Stimulated activated CD4-positive, alpha-beta T cell treated with anti-CD3 and anti-CD28 coated beads, Interleukin-4, amount 100 ng/mL, for 1 hour (primary cell): Measurements from ENCODE around the gene LASP1.
A peak's percentile ranks its signal among the peaks of the same experiment; 100 is the strongest.

Experiments
- DNase-seq: peaks from one replicate; pipeline ENCODE4 v3.0.0-alpha.2; 2020

Gene LASP1

DNA sequence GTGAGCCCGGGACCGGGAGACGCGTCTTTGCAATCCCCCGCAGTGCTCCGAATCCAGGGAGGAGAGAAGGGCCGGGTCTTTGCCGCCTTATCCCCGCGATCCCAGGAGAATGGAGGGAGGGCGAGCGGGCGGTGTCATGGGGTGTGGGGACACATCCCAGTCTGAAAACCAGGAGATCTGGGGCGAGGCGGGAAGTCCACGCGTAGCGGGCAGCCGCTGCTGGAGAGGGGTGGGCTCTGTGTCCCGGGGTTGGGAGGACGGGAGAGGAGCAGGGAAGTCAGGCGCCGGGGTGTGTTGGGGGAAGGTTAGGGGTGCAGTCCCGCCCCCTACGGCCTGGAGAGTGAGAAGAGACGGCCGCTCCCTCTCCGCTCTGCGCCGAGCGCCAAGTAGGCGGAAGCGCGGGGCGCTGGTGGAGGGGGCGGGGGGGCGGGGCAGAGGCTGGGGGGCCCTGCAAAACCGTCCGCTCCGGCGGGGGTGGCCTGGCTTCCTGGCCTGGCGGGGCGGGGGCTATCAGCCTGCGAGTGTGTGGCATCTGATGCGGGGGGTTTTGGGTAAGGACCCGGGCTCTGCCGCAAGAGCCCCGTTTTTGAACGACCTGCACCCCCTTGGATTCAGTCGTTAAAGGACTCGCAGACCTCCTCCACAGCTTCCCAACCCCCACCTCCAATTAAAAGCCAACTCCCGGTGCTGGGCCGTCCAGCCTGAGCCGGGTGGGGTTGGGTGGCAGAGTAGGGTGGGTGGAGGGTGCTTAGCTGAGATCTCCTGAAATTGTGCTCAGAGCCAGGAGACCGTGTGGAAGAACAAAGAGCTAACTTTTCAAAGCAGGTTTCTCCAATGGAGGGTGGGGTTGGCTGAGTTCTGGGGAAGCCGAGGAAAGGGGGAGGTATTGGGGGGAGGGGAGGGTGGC lies 654 bp downstream of the LASP1 start:
- DNase-seq, result peak; percentile 71

DNA sequence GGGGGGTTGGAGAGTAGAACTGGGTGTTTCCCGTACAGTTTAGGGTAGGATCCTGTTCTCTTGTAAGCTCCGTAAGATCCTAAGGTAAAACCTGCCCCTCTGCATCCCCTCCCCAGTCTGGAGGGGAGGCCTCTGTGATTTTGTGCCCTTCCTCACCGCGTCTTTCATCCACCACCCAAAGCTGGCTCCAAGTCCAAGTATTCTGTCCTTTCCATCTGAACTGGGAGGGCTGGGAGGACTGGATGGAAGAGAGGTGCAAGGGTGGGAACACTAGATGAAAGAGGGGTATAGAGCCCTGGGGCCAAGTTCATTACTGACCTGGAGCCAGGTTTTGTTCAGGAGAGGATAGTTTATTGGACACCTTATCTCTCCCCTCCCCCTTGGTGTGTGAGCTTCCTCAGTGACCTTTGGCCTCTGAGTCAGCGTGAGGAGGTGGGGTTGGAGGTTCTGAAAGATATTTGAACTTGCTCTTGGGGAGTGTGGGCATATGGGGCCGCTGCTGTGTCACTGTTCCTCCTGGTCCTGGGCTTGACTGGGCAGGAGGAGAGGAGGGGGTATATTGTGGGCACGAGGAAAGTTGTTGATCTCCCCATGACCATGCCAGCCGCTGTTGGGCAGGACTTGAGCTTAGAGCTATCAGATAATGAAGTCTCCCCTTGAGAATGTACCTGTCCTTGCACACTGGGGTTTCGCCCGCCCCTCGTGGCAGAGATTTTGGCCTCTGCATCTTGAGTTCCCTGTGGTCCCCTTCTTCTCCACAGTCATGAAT lies 1.6 kb downstream of the LASP1 start:
- DNase-seq, result peak; percentile 79

DNA sequence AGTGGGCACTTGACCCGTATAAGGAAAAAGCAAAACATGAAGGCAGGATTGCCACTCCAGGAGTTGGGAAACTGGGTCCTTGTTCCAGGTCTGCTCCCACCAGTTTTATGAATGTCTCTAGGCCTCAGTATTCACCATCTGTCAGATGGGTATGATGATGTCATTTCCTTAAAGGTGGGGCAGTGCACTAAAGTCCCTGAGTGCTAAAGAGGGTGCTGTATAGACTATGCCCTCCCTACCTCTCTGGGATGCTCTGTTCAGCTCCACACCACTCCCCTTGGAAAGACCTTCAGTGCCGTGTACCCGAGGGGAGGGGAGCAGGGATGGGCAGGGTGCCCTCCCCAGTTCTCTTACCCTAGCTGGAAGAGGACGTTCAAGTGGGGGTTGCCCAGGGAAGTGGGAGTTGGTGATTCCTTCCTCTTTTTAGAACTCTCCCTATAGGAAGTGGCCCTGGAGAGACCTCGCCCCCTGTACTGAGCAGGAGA lies 2.2 kb downstream of the LASP1 start:
- no peak for DNase-seq

DNA sequence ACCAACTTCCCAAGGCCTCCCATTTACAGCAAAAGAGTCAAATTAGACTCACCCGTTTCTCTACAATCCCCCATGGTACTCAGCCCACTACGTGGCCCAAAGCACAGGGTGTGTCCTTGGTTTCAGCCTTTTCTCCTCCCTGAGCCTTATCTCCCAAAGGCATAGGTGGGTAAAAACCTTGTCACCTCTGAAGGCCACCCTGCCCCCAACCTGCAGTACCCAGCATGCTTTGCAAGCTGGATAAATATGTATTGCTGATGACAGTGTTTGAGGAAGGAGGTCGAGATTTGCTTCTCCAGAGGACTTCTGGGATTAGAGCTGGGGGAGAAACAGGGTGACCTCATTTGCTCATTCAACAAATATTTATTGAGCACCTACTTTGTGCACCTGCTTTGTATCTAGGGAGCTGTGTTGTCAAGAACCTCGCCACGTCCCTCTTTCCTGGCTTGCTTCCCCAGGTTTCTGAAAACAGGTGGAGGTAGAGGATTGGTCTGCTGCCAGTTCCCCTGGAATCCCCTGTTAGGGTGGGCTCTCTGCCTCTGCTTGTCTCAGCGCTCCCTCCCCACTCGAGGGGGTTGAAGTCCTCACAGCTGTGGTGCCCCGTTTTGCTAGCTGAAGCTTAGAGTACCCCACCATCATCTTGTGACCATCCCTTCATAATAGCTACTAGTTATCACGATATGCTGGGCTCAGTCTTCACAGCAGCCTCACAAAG lies 3.0 kb downstream of the LASP1 start:
- no peak for DNase-seq

DNA sequence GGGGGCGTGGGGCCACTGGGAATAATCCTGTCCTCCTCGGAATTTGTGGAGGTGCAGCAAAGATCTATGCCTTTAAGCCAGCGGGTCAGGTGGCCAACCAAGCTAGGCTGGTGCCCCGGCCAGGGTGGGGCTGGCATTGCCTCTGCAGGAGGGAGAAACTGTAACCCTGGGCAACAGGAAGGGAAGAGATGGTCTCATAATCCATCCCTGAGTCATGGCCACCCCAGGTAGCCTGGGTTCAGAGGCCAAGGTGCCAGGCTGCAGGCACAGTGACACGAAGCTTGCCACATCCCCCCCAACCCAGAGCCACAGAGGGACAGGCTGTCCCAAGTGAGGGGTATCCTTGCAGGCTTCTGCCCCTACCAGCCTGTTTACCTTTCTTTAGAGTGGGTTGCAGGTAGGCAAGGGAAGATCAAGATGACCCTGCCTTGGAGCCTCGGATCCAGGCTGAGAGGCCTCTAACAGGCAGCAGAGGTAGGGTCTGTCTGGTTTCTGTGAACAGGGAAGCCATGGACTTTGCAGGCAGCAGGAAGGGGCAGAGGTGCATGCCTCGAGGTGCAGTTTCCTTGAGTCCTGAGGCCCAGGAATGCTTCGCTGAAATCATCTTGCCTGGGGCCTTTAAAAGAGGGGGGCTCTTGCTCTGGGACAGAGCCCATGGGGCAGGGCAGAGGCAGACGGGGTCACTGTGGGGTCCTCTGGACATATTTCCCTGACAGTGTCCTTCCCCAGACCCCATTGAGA lies 4.0 kb downstream of the LASP1 start:
- no peak for DNase-seq

DNA sequence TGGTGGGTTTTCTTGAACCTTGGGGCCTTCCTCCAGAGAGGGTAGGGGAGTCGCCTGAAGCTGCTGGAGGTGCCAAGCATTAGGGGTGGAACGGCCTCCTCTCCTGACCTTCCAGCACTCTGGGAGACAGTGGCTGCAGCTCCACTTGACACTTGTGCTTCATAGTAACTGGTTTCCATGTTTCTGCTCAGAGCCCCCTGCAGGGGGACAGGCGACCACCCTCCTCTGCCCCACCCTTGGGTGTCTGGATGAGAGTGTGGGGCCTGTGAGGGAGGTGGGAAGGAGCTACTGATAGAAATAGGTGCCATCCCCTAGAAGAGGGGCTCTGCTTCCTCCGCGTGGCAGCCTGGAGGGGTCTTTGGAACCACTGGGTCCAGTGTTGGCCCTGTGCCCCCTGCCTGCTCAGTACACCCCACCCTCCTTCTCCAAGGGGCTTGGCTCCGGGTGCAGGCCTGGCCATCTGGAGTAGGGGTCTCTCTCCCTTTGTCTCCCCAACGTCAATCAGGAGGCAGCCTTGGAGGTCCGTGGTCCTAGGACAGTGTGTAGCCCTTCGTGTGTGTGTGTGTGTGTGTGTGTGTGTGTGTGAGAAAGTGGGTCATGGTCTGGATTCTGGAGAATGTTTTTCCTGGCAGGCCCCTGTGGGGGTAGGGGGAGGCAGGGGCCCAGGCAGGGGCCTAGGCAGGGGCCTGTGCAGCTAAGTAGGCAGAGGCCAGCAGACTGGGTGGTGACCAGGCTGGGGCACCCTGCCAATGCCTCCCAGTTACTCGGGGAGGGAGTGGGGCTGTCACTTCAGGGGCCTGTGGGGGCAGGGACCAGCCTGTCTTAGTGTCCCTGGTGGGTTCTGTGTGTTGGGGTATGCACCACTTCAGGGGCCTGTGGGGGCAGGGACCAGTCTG lies 4.9 kb downstream of the LASP1 start:
- DNase-seq, result no peak

DNA sequence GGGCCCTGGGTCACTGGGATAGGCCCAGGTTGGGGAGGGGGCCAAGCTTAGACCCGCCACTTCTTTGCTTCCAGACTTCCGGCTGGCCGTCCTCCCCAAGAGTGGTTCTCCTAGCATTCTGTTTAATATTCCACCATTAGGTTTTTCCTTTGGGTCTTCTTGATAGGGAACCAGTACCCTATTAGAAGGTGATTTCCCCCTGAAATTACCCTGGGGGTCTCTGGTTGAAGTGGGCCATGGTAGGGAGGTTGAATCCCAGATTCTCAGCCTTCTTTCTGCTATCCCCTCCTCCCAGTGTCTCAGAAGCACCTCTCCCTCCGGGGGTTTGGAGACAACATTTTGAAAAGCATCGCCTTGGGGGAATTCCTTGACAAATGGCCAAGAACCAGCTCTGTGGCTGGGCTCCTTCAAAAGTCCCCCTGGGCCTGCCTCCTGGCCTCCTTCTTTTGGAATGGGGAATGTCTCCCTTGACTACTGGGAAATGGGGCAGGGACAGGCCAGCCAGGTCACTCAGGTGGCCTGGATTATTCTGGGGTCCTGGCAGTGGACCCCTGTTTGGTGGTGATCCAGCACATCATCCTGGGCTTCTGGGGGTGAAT lies 5.7 kb downstream of the LASP1 start:
- DNase-seq, result no peak

DNA sequence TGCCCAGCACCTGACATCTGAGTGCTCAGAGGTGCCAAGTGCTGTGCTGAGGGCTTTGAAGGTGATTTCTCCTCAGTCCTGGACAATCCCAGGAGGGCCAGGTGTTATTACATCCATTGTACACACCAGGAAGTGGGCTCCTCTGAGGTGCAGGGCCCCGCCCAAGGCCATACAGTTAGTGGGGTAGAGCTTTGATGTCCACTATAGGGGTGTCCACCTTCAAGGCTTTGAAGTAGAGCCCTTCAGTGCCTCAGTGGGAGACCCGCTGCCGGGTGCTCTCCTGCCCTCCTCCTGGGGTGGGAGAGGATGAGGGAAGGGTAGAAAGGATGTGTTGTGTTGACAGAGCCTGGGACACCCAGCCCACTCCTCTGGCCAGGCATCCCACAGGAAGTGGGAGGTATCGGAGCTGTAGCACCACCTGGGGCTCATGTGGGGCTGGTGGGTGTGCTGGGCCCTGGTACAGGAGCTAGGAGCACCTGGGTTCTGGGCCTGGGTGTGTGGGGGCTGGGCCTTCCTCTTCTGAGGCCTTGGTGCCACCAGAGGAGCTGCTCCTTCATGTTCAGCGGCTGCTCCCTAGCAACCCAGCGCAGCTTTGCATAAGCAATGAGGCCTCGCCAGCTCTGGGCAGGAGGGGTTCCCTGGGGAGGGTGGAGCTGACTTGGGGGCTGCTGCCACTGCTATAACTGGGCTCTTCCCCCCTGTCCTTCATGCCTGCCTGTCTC lies 7.4 kb downstream of the LASP1 start:
- DNase-seq, result peak; percentile 43

DNA sequence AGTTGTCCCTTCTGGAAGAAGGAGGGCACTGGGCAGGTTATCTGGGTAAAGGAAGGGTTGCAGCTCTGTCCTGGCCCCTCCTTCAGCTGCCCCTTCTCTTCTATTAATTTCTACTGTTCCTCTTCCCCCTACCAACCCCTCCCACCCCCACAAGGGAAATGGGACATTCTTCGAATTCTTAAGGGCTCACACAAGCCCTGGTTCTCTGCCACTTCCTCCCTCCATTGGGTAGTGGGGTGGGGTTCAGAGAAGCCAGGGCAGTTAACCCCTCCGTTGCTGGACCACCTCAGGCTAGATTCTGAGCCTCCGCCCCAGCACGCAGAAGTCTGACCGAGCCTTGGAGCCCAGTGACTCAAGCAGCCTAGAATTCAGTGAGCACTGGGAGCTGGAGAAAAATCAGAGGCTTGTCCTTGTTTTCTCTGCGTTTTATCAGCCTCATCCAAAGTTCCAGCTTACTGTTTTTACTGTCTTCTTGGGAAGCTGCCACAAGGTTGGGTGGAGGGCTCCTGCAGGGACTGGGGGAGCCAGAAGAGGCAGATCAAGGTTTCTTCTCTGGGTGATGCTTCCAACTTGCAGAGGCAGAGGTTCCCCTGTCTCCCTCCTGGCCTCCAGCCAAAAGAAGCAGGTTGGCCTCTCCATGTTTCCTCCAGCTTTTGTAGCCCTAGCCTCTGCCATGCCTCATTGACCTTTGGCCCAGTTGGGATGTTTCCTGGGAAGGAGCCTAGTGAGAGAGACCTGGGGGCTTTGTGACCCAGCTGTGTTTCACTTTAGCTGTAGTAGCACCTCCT lies 10.2 kb downstream of the LASP1 start:
- no peak for DNase-seq

DNA sequence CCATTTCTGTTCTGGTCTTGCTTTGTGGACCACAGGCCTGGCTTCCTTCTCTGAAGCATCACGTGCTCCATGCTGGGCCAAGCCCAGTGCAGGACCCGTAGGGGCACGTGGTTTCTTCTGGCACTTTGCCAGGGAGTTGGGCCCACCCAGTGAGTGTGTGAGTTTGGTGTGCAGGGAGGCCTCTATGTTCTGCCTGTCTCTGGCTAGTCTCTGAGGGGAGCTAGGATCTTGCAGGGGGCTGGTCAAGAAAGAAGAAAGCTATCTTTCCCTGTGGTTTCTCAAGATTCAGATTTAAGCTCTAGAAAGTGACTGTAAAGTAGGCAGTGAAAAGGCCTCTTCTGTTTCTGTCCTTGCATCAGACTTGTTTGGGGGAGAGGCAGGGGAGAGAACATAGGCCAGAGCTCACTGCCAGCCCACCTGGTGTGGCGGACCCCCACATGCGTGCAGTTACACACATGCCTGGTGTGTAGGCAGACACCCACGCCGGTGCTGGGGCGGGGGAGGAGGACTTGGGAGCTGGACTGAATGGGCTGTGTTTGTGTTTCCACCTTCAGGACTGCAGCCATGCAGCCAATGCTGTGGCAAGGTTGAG lies 11.8 kb downstream of the LASP1 start:
- DNase-seq, result peak; percentile 49

DNA sequence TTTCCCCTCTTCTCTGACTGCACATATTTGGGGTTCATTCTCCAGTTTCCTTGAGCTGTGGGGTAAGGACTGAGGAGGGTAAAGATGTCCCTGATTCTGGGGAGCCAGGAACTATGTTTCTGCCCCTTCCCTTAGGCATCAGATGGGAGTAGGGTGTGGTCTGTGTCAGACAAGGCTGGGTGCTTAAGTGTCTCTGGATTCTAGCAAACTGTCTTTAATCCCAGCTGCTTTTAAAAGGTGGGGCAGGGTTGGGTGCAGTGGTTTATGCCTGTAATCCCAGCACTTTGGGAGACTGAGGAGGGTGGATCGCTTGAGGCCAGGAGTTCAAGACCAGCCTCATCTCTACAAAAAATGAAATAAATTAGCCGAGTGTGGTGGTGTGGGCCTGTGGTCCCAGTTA lies 13.0 kb downstream of the LASP1 start:
- no peak for DNase-seq

DNA sequence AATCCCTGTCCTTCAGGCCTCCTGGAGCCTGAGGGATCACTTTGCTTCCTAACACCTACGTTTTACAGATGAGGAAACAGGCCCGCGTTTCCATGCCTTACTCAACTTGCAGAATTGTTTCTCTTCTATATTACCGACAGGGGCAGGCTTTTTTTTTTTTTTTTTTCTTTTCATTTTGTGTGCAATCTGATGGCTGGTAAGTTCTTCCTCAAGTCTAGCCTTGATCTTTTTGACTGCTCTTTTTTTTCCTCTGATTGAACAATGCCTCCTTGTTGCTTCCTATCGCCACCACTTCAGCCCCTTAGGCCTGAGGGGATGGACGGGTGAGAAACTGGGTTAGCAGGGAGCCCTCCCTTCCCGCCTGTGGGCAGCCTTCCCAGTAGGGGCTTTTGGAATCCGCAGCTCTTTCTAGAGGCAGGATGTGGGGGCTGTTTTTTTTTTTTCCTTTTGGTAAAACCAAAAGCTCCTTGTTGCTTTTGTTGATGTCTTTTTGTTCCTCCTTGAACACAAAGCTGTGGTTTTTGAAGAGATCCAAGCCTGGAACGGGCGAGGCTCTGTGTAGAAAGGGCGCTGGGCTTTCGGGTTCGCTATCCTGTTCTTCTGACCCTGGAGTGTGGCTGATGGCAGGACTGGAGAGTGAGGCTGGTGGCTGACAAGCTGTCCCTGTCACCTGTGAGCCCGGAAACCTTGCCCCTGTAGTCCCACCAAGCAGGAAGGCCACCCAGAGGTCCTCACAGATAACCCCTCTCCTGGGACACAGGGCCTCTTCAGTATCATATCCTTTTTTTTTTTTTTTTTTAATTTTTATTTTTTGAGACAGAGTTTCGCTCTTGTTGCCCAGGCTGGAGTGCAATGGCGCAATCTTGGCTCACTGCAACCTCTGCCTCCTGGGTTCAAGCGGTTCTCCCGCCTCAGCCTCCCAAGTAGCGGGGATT lies 14.0 kb downstream of the LASP1 start:
- no peak for DNase-seq

DNA sequence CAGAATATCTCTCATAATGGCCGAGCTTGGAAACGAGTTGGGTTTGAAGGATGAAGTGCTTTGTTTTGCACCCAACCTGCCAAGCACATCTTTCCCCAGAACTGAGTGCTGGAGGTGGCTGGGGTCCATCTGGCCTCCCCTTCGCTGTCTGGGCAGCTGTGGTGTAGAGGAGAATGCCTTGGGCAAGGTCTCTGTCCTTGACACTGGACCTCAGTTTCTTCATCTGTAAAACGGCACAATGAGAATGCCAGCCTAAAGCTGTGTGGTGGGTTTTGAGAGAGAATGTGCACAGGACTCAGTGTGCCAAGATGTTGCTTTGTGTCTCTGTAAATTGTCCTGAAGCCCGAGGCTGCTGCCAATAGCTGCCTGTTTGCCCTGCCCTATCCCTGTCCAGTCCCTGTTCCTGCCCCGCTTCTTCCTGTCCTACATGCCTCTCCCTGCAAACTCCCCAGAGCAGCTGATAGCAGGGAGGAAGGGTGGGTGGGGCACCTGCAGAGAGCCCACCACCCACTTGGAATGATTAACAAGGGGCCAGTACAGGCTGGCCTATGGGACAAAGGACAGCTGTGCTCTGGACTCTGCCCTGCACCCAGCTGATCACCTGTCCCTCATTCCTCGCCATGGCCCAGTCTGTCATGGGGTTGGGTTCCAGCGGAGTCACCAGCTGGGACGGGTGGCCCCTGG lies 15.3 kb downstream of the LASP1 start:
- no peak for DNase-seq

DNA sequence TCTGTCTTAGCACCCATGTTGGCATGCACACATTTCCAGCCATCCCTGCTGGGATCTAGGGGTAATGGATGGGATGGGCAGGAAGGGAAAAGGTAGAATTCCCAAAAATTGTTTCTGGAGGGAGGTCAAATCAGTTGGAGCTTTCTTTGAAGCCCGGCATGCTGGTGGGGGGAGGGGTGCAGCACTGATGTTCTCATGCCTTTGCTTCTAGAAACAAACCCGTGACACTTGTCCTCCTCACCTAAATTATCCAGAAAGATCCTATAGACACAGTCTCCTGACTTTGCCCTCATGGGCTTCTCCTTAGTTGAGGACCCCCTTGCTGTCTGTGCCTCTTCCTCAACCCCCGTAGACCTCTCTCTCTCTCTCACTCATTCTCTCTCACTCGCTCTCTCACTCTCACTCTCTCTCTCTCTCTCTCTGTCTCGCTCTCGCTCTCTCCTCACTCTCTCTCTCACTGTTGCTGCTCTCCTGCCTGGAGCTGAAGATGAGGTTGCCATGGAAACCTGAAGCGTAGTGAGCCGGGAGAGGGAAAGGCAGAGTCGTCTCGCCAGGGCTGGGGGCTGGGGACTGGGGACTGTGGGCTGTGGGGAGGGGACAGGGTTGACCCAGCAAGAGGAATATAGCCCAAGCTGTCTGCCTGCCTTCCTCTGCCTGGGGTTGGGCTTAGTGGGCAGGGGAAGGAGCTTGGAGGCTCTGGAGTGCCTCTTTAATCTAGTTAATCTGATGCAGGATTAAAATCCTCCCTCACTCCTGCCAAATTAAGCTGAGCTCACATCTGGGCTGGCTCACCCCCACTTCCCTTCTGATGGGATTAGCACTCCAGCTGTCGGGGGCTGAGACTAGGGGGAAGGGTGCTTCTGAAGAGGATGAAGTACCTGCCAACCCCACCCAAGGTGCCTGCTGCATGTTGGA lies 16.1 kb downstream of the LASP1 start:
- no peak for DNase-seq

DNA sequence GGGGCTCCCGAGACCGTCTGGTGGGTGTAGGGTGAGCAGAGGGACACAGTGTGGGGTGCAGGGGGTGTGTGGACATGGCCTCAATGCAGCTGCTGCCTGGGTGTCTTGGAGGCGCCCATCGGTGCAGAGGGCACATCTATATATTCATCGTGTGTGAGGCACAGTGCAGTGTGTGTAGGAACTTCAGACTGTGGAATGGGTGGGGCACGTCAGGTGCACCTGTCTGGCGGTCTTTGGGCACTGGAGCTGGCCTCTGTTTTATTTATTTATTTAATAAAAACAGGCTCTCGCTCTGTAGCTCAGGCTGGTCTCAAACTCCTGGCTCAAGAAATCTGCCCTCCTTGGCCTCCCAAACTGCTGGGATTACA lies 16.8 kb downstream of the LASP1 start:
- DNase-seq, result no peak

DNA sequence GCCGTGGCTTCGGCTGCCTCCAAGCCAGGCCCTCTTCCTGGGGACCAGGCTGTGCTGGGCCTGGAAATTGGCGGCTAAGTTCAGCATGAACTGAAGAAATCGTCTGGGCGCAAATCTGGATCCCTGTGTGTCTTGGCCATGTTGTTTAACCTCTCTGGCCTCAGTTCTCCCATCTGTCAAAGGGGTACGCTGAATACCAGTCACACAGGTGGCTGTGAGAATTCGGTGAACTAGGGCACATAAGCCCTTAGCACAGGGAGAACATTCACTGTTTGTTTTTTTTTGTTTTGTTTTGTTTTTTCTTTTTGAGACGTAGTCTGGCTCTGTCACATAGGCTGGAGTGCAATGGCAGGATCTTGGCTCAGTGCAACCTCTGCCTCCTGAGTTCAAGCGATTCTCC lies 19.0 kb downstream of the LASP1 start:
- no peak for DNase-seq
